Liver (tissue), 9 donors: ENCODE results near the gene CSNK1D. TPM values are rescaled to one million over a fixed set of nuclear protein-coding genes. Genes with fewer than 3 reads are reported as not detected.

ENCODE experiments used
- DNase-seq: peaks from one replicate; pipeline ENCODE4 v3.0.0-alpha.2; 2017; ENCODE audit warnings: low spot score
- H3K27ac ChIP-seq, 2 donors: one replicate each; pipeline ENCODE4 v1.7.0; 2013; ENCODE audit warnings: inconsistent platforms in 2 of 2, low read length in 2 of 2, control low read depth in 1 of 2, low read depth in 1 of 2, mild to moderate bottlenecking in 1 of 2
- H3K27me3 ChIP-seq, 4 donors: one replicate each; pipeline versions ENCODE4 v1.6.1 to v1.7.0; 2013; ENCODE audit warnings: low read length in 3 of 4, inconsistent platforms in 1 of 4, mild to moderate bottlenecking in 1 of 4, moderate library complexity in 1 of 4; ENCODE audit not compliant: control insufficient read depth in 4 of 4, insufficient read depth in 4 of 4
- H3K36me3 ChIP-seq, 4 donors: one replicate each; pipeline versions ENCODE4 v1.6.1 to v1.7.0; 2013; ENCODE audit warnings: low read length in 3 of 4, mild to moderate bottlenecking in 3 of 4, low read depth in 1 of 4, moderate library complexity in 1 of 4; ENCODE audit not compliant: control insufficient read depth in 4 of 4, insufficient read depth in 3 of 4
- H3K4me1 ChIP-seq, 4 donors: one replicate each; pipeline versions ENCODE4 v1.6.1 to v1.7.0; 2013; ENCODE audit warnings: low read length in 3 of 4, mild to moderate bottlenecking in 3 of 4, moderate library complexity in 1 of 4; ENCODE audit not compliant: control insufficient read depth in 4 of 4, insufficient read depth in 4 of 4
- H3K4me3 ChIP-seq, 3 donors: one replicate each; pipeline versions ENCODE4 v1.6.1 to v1.7.0; 2013; ENCODE audit warnings: low read length in 3 of 3, control low read depth in 1 of 3, low read depth in 1 of 3, mild to moderate bottlenecking in 1 of 3
- H3K9ac ChIP-seq, 2 donors: one replicate each; pipeline ENCODE4 v1.7.0; 2013; ENCODE audit warnings: low read length in 2 of 2, mild to moderate bottlenecking in 2 of 2, moderate library complexity in 2 of 2, control low read depth in 1 of 2, low read depth in 1 of 2
- H3K9me3 ChIP-seq, 4 donors: one replicate each; pipeline versions ENCODE4 v1.6.1 to v1.7.0; 2013; ENCODE audit warnings: low read length in 3 of 4; ENCODE audit not compliant: control insufficient read depth in 4 of 4
- ATF3 ChIP-seq: IDR thresholded peaks from 2 replicates; pipeline ENCODE4 v1.6.1; 2016; ENCODE audit warnings: antibody characterized with exemption
- EGR1 ChIP-seq, 2 donors: IDR thresholded peaks; 2 replicates each; pipeline ENCODE4 v1.6.1; 2016 to 2018; ENCODE audit warnings: antibody characterized with exemption in 2 of 2, low read depth in 2 of 2
- FOXA2 ChIP-seq: IDR thresholded peaks from 2 replicates; pipeline ENCODE4 v1.6.1; 2016; ENCODE audit warnings: antibody characterized with exemption
- GABPA ChIP-seq, 2 donors: IDR thresholded peaks in 1 of 2; conservative IDR thresholded peaks in 1 of 2; 2 replicates each; pipeline ENCODE4 v1.6.1; 2016; ENCODE audit warnings: antibody characterized with exemption in 2 of 2, mild to moderate bottlenecking in 1 of 2, moderate library complexity in 1 of 2
- HNF4A ChIP-seq, 2 donors: conservative IDR thresholded peaks; 2 replicates each; pipeline ENCODE4 v1.6.1; 2016; ENCODE audit warnings: antibody characterized with exemption in 2 of 2, mild to moderate bottlenecking in 2 of 2
- MAX ChIP-seq: IDR thresholded peaks from 2 replicates; pipeline ENCODE4 v1.6.1; 2016; ENCODE audit warnings: antibody characterized with exemption
- NR2F2 ChIP-seq: IDR thresholded peaks from 2 replicates; pipeline ENCODE4 v1.6.1; 2016; ENCODE audit warnings: antibody characterized with exemption
- RAD21 ChIP-seq, 2 donors: IDR thresholded peaks; 2 replicates each; pipeline ENCODE4 v1.6.1; 2016; ENCODE audit warnings: antibody characterized with exemption in 2 of 2, mild to moderate bottlenecking in 2 of 2
- REST ChIP-seq: IDR thresholded peaks from 2 replicates; pipeline ENCODE4 v1.6.1; 2016; ENCODE audit warnings: antibody characterized with exemption, mild to moderate bottlenecking
- RXRA ChIP-seq, 2 donors: IDR thresholded peaks; 2 replicates each; pipeline ENCODE4 v1.6.1; 2017 to 2018; ENCODE audit warnings: antibody characterized with exemption in 2 of 2, mild to moderate bottlenecking in 1 of 2
- SP1 ChIP-seq: IDR thresholded peaks from 2 replicates; pipeline ENCODE4 v1.6.1; 2018; ENCODE audit warnings: antibody characterized with exemption, mild to moderate bottlenecking
- TAF1 ChIP-seq: conservative IDR thresholded peaks from 2 replicates; pipeline ENCODE4 v1.6.1; 2016; ENCODE audit warnings: antibody characterized with exemption, mild to moderate bottlenecking
- YY1 ChIP-seq: IDR thresholded peaks from 2 replicates; pipeline ENCODE4 v1.6.1; 2016; ENCODE audit warnings: antibody characterized with exemption, mild to moderate bottlenecking
- ZBTB33 ChIP-seq: IDR thresholded peaks from 2 replicates; pipeline ENCODE4 v1.6.1; 2016; ENCODE audit warnings: antibody characterized with exemption
- WGBS: extraction: QIAGEN DNeasy Blood & Tissue Kit; methylation state at CpG from one replicate; pipeline ENCODE4 v1.1.7; 2013; 5-methylcytosine and 5-hydroxymethylcytosine counted together
- polyA plus RNA-seq, 2 donors: library from polyadenylated mRNA; stranded (reverse) in 1 of 2; unstranded in 1 of 2; fragments of 200-250 nt in 1 of 2; fragments of >200 nt in 1 of 2; fragmentation: Nextera tagmentation in 1 of 2; extraction: Ambion mirVana in 1 of 2; gene quantifications; one replicate each; pipeline versions ENCODE4 v1.2.1 to v1.2.3, GENCODE V29; 2013 to 2015
- total RNA-seq, 2 donors: library from RNA; depleted of rRNA; stranded (reverse); fragments of >200 nt; gene quantifications; one replicate each; pipeline ENCODE4 v1.2.3, GENCODE V29; 2014
- TF ChIP-seq, protein P1 (sequence below): fragments of 150-350 bp; IDR thresholded peaks from 2 replicates; pipeline ENCODE4 v1.5.1; 2017; ENCODE audit warnings: improper control_type of control experiment, low read depth, low read length; ENCODE audit not compliant: missing input control
- donor health status: healthy.
- donor health status: healthy.
- donor health status: healthy.
- donor health status: healthy.
- donor health status: healthy.

The CSNK1D gene
- total and polyA plus RNA-seq, 4 donors = 22.0 to 49.0 (median 34.2) TPM

GRCh38 chr17:82201498-82201910 is 72.0 kb downstream of the CSNK1D start:
- H3K4me3 ChIP-seq = no peak overlapping the region
- H3K9me3 ChIP-seq = no peaks in the 10 kb centered on the region
- TF ChIP-seq, protein P1, sequence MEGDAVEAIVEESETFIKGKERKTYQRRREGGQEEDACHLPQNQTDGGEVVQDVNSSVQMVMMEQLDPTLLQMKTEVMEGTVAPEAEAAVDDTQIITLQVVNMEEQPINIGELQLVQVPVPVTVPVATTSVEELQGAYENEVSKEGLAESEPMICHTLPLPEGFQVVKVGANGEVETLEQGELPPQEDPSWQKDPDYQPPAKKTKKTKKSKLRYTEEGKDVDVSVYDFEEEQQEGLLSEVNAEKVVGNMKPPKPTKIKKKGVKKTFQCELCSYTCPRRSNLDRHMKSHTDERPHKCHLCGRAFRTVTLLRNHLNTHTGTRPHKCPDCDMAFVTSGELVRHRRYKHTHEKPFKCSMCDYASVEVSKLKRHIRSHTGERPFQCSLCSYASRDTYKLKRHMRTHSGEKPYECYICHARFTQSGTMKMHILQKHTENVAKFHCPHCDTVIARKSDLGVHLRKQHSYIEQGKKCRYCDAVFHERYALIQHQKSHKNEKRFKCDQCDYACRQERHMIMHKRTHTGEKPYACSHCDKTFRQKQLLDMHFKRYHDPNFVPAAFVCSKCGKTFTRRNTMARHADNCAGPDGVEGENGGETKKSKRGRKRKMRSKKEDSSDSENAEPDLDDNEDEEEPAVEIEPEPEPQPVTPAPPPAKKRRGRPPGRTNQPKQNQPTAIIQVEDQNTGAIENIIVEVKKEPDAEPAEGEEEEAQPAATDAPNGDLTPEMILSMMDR = no peak
- TF ChIP-seq TAF1 (no peak), ATF3 (no peak), MAX (no peak), YY1 (no peak)
- H3K4me1 ChIP-seq = peaks cover 0 to 5% (median 2%) of the 10 kb centered on the region in 4 donors
- peaks cover 0 to 8% (median 0%) of the 10 kb centered on the region in 4 donors for H3K36me3 ChIP-seq
- H3K9ac ChIP-seq = no peak overlapping the region
- no peaks in the 10 kb centered on the region for H3K27me3 ChIP-seq
- H3K27ac ChIP-seq = no peak overlapping the region
- DNase-seq = no peak
- WGBS = 97% methylated on average over 23 of the region's 23 CpGs

- H3K27ac ChIP-seq = no peak overlapping the region
- no peaks in the 10 kb centered on the region for H3K9me3 ChIP-seq
- H3K4me3 ChIP-seq = no peak overlapping the region
- H3K4me1 ChIP-seq = peaks cover 0 to 3% (median under 1%) of the 10 kb centered on the region in 4 donors
- no peak overlapping the region for H3K9ac ChIP-seq
- no peak for DNase-seq
- TF ChIP-seq GABPA (IDR thresholded peaks at IDR 0.05 in 1 of 2, conservative IDR thresholded peaks at IDR 0.05 in 1 of 2) (no peak), ZBTB33 (no peak), RXRA (IDR thresholded peaks at IDR 0.05) (no peak), HNF4A (conservative IDR thresholded peaks at IDR 0.05) (no peak), TAF1 (no peak), EGR1 (IDR thresholded peaks at IDR 0.05; ENCODE audit: low read depth in 2 of 2) (no peak), FOXA2 (no peak), RAD21 (IDR thresholded peaks at IDR 0.05) (no peak), REST (no peak), ATF3 (no peak), NR2F2 (no peak), SP1 (no peak), MAX (no peak)
- TF ChIP-seq, protein P1 = no peak
- no peaks in the 10 kb centered on the region for H3K27me3 ChIP-seq
- H3K36me3 ChIP-seq = peaks cover 0 to 8% (median 0%) of the 10 kb centered on the region in 4 donors
- 88% methylated on average over 13 of the region's 13 CpGs for WGBS
Observed at GRCh38 chr17:82200743-82201497, 72.6 kb downstream of the CSNK1D start.
